ENCODE results near the gene TFB2M.

DNA sequence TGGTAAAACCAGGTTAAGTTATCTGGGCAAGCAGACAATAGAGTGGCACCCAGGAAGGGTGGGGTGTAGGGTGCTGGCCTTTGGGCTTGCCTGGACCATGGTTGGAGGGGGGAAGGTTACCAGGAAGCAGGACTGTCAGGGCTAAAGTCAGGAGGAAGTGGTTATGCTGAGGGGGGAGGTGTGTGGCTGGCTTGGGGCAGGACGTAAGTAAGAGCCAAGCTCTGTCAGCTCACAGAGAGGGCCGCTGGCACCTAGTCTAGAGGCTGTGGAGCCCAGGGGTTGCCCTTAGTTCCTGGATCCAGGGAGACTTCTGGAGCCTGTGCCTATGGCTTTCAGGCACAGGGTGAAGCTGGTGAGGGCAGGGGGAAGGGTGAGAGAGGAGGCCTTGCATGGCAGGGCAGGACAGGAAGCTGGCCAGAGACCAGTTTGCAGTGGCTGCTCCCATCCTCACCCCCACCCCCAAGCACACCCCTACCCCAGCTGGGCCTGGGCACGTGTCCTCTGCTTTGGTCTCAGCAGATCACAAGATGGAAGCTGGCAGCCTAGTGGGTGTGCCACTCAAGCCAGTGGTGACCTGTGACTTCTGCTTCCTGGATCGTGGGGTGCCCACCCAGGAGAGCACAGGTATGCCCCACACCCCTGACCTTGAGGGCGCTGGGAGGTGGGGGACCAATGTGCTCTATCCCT lies 38.5 kb downstream of the TFB2M start:
- no peak for TF ChIP-seq POLR2A (IDR thresholded peaks at IDR 0.05)
- TF ChIP-seq, protein P1, sequence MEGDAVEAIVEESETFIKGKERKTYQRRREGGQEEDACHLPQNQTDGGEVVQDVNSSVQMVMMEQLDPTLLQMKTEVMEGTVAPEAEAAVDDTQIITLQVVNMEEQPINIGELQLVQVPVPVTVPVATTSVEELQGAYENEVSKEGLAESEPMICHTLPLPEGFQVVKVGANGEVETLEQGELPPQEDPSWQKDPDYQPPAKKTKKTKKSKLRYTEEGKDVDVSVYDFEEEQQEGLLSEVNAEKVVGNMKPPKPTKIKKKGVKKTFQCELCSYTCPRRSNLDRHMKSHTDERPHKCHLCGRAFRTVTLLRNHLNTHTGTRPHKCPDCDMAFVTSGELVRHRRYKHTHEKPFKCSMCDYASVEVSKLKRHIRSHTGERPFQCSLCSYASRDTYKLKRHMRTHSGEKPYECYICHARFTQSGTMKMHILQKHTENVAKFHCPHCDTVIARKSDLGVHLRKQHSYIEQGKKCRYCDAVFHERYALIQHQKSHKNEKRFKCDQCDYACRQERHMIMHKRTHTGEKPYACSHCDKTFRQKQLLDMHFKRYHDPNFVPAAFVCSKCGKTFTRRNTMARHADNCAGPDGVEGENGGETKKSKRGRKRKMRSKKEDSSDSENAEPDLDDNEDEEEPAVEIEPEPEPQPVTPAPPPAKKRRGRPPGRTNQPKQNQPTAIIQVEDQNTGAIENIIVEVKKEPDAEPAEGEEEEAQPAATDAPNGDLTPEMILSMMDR (IDR thresholded peaks at IDR 0.05): no peak

Data from lower leg skin (tissue), 3 donors.